K562 (cell line): ENCODE results near the gene RPL10A. TPM values are rescaled to one million over a fixed set of nuclear protein-coding genes. Genes with fewer than 3 reads are reported as not detected.

Experiments used
- CTCF ChIP-seq, 3 experiments: IDR thresholded peaks in 2 of 3; conservative IDR thresholded peaks in 1 of 3; 2 replicates each; pipeline ENCODE4 v1.5.1; 2011 to 2012; ENCODE audit warnings: low read length in 3 of 3, mild to moderate bottlenecking in 3 of 3, control low read depth in 2 of 3, improper control_type of control experiment in 1 of 3, inconsistent platforms in 1 of 3, low read depth in 1 of 3, mixed read lengths in 1 of 3, moderate library complexity in 1 of 3; ENCODE audit not compliant: insufficient read depth in 2 of 3
- EHMT2 ChIP-seq: fragments of 450-650 bp; IDR thresholded peaks from 2 replicates; pipeline ENCODE4 v1.6.1; 2018; ENCODE audit warnings: antibody characterized with exemption
- FOSL1 ChIP-seq: fragments of 200-800 bp; sonication (Bioruptor generic); conservative IDR thresholded peaks from 2 replicates; pipeline ENCODE4 v1.6.1; 2016; ENCODE audit warnings: missing genetic modification characterization, missing compliant biosample characterization
- KLF10 ChIP-seq: fragments of 250-450 bp; sonication (Bioruptor Pico); IDR thresholded peaks from 2 replicates; pipeline ENCODE4 v1.6.1; 2021; ENCODE audit warnings: matching md5 sums
- NCOA4 ChIP-seq: fragments of 450-650 bp; IDR thresholded peaks from 2 replicates; pipeline ENCODE4 v1.6.1; 2018; ENCODE audit warnings: mild to moderate bottlenecking; ENCODE audit not compliant: partially characterized antibody
- NFIC ChIP-seq: fragments of 450-650 bp; IDR thresholded peaks from 2 replicates; pipeline ENCODE4 v1.6.1; 2017; ENCODE audit warnings: mild to moderate bottlenecking, inconsistent platforms
- POLR2A ChIP-seq: fragments of 450-650 bp; conservative IDR thresholded peaks from 2 replicates; pipeline ENCODE4 v1.6.1; 2016
- SMARCA4 ChIP-seq: fragments of 450-650 bp; IDR thresholded peaks from 2 replicates; pipeline ENCODE4 v1.6.1; 2016
- SNAPC5 ChIP-seq: fragments of 250-450 bp; sonication (Bioruptor Pico); IDR thresholded peaks from 2 replicates; pipeline ENCODE4 v1.8.0; 2021; ENCODE audit warnings: moderate library complexity, mild to moderate bottlenecking, inconsistent platforms
- TAF15 ChIP-seq: fragments of 200-400 bp; formaldehyde crosslinking; IDR thresholded peaks from 2 replicates; pipeline ENCODE4 v1.6.1; 2017; ENCODE audit warnings: mild to moderate bottlenecking, low read depth, low read length, moderate library complexity
- ZBTB26 ChIP-seq: fragments of 450-650 bp; formaldehyde crosslinking; IDR thresholded peaks from 2 replicates; pipeline ENCODE4 v1.4.0; 2022; ENCODE audit warnings: missing genetic modification characterization
- ZNF263 ChIP-seq: sonication (generic); formaldehyde crosslinking; IDR thresholded peaks from 2 replicates; pipeline ENCODE4 v1.8.0; 2022; ENCODE audit warnings: mild to moderate bottlenecking, missing genetic modification reagents, borderline replicate concordance
- ZNF3 ChIP-seq: fragments of 250-450 bp; sonication (Bioruptor Pico); IDR thresholded peaks from 2 replicates; pipeline ENCODE4 v1.5.0; 2021; ENCODE audit warnings: mild to moderate bottlenecking, moderate library complexity
- ZNF583 ChIP-seq: fragments of 250-450 bp; sonication (Bioruptor Pico); IDR thresholded peaks from 2 replicates; pipeline ENCODE4 v1.4.0; 2020
- ZSCAN29 ChIP-seq: fragments of 450-650 bp; IDR thresholded peaks from 2 replicates; pipeline ENCODE4 v1.6.1; 2017
- ZSCAN32 ChIP-seq: fragments of 450-650 bp; formaldehyde crosslinking; IDR thresholded peaks from 2 replicates; pipeline ENCODE4 v1.4.0; 2020; ENCODE audit warnings: mild to moderate bottlenecking, moderate library complexity
- polyA plus RNA-seq, 8 experiments: library from polyadenylated mRNA; depleted of rRNA in 4 of 8; stranded (reverse) in 5 of 8; unstranded in 3 of 8; fragments of >200 nt; fragmentation: Nextera tagmentation in 2 of 8; fragmentation: Illumina TruSeq in 1 of 8; extraction: Ambion mirVana in 2 of 8; extraction: Trizol in 1 of 8; gene quantifications; 2 replicates each; pipeline versions ENCODE4 v1.2.1 to v1.2.3, GENCODE V29; 2011 to 2014; ENCODE audit warnings: inconsistent platforms in 1 of 8, missing spikeins in 1 of 8
- total RNA-seq, 7 experiments: library from RNA; depleted of rRNA in 6 of 7; stranded (reverse); fragments of >200 nt in 6 of 7; fragmentation: Illumina TruSeq in 2 of 7; extraction: Trizol in 2 of 7; gene quantifications; 2 replicates each; pipeline versions ENCODE4 v1.2.1 to v1.2.3, GENCODE V29; 2011 to 2021; ENCODE audit warnings: low replicate concordance in 1 of 7

RPL10A gene
- total and polyA plus RNA-seq, 9 of the 15 experiments (the other 6 are each of a cell fraction or from before 2014, with no cell fraction given): 1,589 to 3,237 (median 2,116) TPM

- TF ChIP-seq NFIC (peak; percentile 79), TAF15 (no peak), ZSCAN29 (peak; percentile 57), ZNF263 (CRISPR knock-in tag) (peak; percentile 65), SMARCA4 (no peak), CTCF (IDR thresholded peaks at IDR 0.05 in 2 of 3, conservative IDR thresholded peaks at IDR 0.05 in 1 of 3; ENCODE audit: insufficient read depth in 2 of 3, low read depth in 1 of 3, low read length in 3 of 3) (peak; percentile 97 to 99 (median 99)), SNAPC5 (CRISPR knock-in tag) (no peak), ZNF3 (CRISPR knock-in tag) (no peak), ZSCAN32 (CRISPR knock-in tag) (no peak; the same call in 1 of the 2 replicates), POLR2A (peak; percentile 100), ZNF583 (CRISPR knock-in tag) (peak; percentile 48; the same call in 1 of the 2 replicates), FOSL1 (tag) (peak; percentile 29), KLF10 (CRISPR knock-in tag) (no peak), EHMT2 (peak; percentile 7; the same call in 1 of the 2 replicates), ZBTB26 (CRISPR knock-in tag) (peak; percentile 11; the same call in 1 of the 2 replicates), NCOA4 (no peak)
Measured at GRCh38 chr6:35468181-35468979, at the start of gene RPL10A (continued).
